GM12874 (cell line): Measurements from ENCODE around the gene IL1RL1.
A peak's percentile ranks its signal among the peaks of the same experiment; 100 is the strongest.

ENCODE experiments used
- CTCF ChIP-seq: IDR thresholded peaks from 2 replicates; pipeline ENCODE4 v1.5.1; 2011; ENCODE audit warnings: low read depth, mild to moderate bottlenecking, control low read depth, low read length, moderate library complexity; ENCODE audit not compliant: insufficient read depth

The IL1RL1 gene

GRCh38 chr2:102350137-102350793 lies 38.9 kb downstream of the IL1RL1 start:
- no peak for TF ChIP-seq CTCF

GRCh38 chr2:102355526-102356380 lies 44.4 kb downstream of the IL1RL1 start, which contains the start of gene IL18R1:
Gene IL18R1 (plus strand): TSS chr2:102355796. CDS start chr2:102362661, 6,865 bp downstream.
- TF ChIP-seq CTCF = peak; percentile 89

GRCh38 chr2:102356381-102356712 lies 45.0 kb downstream of the IL1RL1 start:
- no peak for TF ChIP-seq CTCF

GRCh38 chr2:102356741-102357140 lies 45.4 kb downstream of the IL1RL1 start:
- TF ChIP-seq CTCF = no peak

- TF ChIP-seq CTCF = no peak
Measured at GRCh38 chr2:102357937-102358336, 46.6 kb downstream of the IL1RL1 start.

- no peak for TF ChIP-seq CTCF
Measured at GRCh38 chr2:102358496-102358895, 47.1 kb downstream of the IL1RL1 start.

GRCh38 chr2:102359527-102359926 lies 48.2 kb downstream of the IL1RL1 start:
- TF ChIP-seq CTCF = no peak
